HUES48 (cell line): ENCODE results near the gene FTL.
"Not testable (repeated sequence)": the region's sequence is repeated elsewhere in the genome, so short reads cannot be mapped to it uniquely, and the experiment has no call there.

ENCODE experiments used
- H3K27ac ChIP-seq: one replicate; pipeline ENCODE4 v1.7.0; 2013; ENCODE audit warnings: low read depth, low read length, inconsistent platforms
- H3K27me3 ChIP-seq: 2 replicates; pipeline ENCODE4 v1.6.1; 2013; ENCODE audit warnings: mild to moderate bottlenecking, low read length; ENCODE audit not compliant: control insufficient read depth, insufficient read depth
- H3K36me3 ChIP-seq: 2 replicates; pipeline ENCODE4 v1.6.1; 2013; ENCODE audit warnings: low read length; ENCODE audit not compliant: control insufficient read depth, insufficient read depth
- H3K4me1 ChIP-seq: 2 replicates; pipeline ENCODE4 v1.6.1; 2013; ENCODE audit warnings: mild to moderate bottlenecking, low read length; ENCODE audit not compliant: control insufficient read depth, insufficient read depth
- H3K4me3 ChIP-seq: 2 replicates; pipeline ENCODE4 v1.5.1; 2013; ENCODE audit warnings: mild to moderate bottlenecking, low read depth, low read length
- H3K9ac ChIP-seq: 2 replicates; pipeline ENCODE4 v1.6.1; 2013; ENCODE audit warnings: mild to moderate bottlenecking, low read depth, low read length, moderate library complexity
- H3K9me3 ChIP-seq: 2 replicates; pipeline ENCODE4 v1.6.1; 2013; ENCODE audit warnings: low read length; ENCODE audit not compliant: control insufficient read depth, insufficient read depth

Gene FTL

DNA sequence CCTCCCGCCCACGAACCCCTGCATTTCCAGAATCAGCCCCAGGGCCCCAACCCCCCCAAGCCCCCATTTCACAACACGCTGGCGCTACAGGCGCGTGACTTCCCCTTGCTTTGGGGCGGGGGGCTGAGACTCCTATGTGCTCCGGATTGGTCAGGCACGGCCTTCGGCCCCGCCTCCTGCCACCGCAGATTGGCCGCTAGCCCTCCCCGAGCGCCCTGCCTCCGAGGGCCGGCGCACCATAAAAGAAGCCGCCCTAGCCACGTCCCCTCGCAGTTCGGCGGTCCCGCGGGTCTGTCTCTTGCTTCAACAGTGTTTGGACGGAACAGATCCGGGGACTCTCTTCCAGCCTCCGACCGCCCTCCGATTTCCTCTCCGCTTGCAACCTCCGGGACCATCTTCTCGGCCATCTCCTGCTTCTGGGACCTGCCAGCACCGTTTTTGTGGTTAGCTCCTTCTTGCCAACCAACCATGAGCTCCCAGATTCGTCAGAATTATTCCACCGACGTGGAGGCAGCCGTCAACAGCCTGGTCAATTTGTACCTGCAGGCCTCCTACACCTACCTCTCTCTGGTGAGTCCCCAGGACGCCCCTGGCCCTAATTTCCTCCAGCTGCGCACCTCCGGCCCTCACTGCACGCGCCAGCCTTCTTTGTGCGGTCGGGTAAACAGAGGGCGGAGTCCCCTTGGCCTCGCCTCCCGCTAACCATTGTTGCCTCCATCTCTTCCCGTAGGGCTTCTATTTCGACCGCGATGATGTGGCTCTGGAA is at the start of gene FTL:
FTL (plus strand) TSS at position 270 of the 766 bp plus-strand sequence; CDS start at position 469, 199 bp downstream.
- Histone ChIP-seq H3K9me3 (no peaks in the 10 kb centered on the region), H3K36me3 (peaks cover 33% of the 10 kb centered on the region), H3K27ac (peak within 1 kb of the TSS; percentile 87), H3K27me3 (no peaks in the 10 kb centered on the region), H3K9ac (peak within 1 kb of the TSS; percentile 90), H3K4me3 (peak within 1 kb of the TSS; percentile 95), H3K4me1 (peaks cover 19% of the 10 kb centered on the region)

GRCh38 chr19:48915757-48916156 is 49.4 kb upstream of the FTL start:
- H3K9me3 ChIP-seq = no peaks in the 10 kb centered on the region
- no peaks in the 10 kb centered on the region for H3K27me3 ChIP-seq
- no peak overlapping the region for H3K4me3 ChIP-seq
- H3K9ac ChIP-seq = no peak overlapping the region
- H3K27ac ChIP-seq = no peak overlapping the region
- no peaks in the 10 kb centered on the region for H3K4me1 ChIP-seq
- peaks cover 70% of the 10 kb centered on the region for H3K36me3 ChIP-seq

- H3K4me1 ChIP-seq = no peaks in the 10 kb centered on the region
- no peak overlapping the region for H3K27ac ChIP-seq
- H3K36me3 ChIP-seq = peaks cover 66% of the 10 kb centered on the region
- no peak overlapping the region for H3K4me3 ChIP-seq
- H3K27me3 ChIP-seq = no peaks in the 10 kb centered on the region
- H3K9me3 ChIP-seq = no peaks in the 10 kb centered on the region
- no peak overlapping the region for H3K9ac ChIP-seq
These were observed 47.0 kb upstream of the FTL start for GRCh38 chr19:48918071-48918470.

- Histone ChIP-seq H3K4me3 (no peak overlapping the region), H3K9me3 (no peaks in the 10 kb centered on the region), H3K4me1 (no peaks in the 10 kb centered on the region), H3K36me3 (peaks cover 62% of the 10 kb centered on the region), H3K27ac (no peak overlapping the region), H3K9ac (no peak overlapping the region), H3K27me3 (no peaks in the 10 kb centered on the region)
These were observed 46.3 kb upstream of the FTL start for GRCh38 chr19:48918801-48919247.

- not testable (repeated sequence) for H3K27ac ChIP-seq, H3K9me3 ChIP-seq, H3K27me3 ChIP-seq, H3K4me1 ChIP-seq, H3K4me3 ChIP-seq, H3K9ac ChIP-seq
- H3K36me3 ChIP-seq = peaks cover 60% of the 10 kb centered on the region
These were observed 45.8 kb upstream of the FTL start for GRCh38 chr19:48919271-48919670.

DNA sequence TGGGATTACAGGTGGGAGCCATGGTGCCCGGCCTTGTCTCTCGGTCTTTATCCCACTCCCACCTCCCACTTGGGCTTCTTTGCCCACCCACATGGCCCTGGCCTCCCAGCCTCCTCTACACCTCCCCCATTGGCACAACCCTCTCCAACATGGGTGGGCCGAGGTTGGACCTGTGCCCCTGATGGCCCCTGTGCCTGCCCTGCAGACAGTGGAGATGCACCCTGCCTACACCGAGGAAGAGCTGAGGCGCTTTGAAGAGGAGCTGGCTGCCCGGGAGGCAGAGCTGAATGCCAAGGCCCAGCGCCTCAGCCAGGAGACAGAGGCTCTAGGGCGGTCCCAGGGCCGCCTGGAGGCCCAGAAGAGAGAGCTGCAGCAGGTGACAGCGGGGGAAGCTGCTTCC is 44.2 kb upstream of the FTL start:
- peaks cover 50% of the 10 kb centered on the region for H3K36me3 ChIP-seq
- no peak overlapping the region for H3K27ac ChIP-seq
- no peaks in the 10 kb centered on the region for H3K27me3 ChIP-seq
- no peak overlapping the region for H3K9ac ChIP-seq
- H3K4me1 ChIP-seq = no peaks in the 10 kb centered on the region
- no peak overlapping the region for H3K4me3 ChIP-seq
- H3K9me3 ChIP-seq = no peaks in the 10 kb centered on the region

- Histone ChIP-seq H3K9ac (no peak overlapping the region), H3K27me3 (no peaks in the 10 kb centered on the region), H3K9me3 (no peaks in the 10 kb centered on the region), H3K36me3 (peaks cover 44% of the 10 kb centered on the region), H3K4me3 (no peak overlapping the region), H3K4me1 (no peaks in the 10 kb centered on the region), H3K27ac (no peak overlapping the region)
These were observed 43.2 kb upstream of the FTL start for GRCh38 chr19:48921721-48922500.

GRCh38 chr19:48922548-48923490 is 42.3 kb upstream of the FTL start:
- Histone ChIP-seq H3K27ac (no peak overlapping the region), H3K4me3 (no peak overlapping the region), H3K9me3 (no peaks in the 10 kb centered on the region), H3K9ac (no peak overlapping the region), H3K4me1 (no peaks in the 10 kb centered on the region), H3K36me3 (peaks cover 42% of the 10 kb centered on the region), H3K27me3 (no peaks in the 10 kb centered on the region)

DNA sequence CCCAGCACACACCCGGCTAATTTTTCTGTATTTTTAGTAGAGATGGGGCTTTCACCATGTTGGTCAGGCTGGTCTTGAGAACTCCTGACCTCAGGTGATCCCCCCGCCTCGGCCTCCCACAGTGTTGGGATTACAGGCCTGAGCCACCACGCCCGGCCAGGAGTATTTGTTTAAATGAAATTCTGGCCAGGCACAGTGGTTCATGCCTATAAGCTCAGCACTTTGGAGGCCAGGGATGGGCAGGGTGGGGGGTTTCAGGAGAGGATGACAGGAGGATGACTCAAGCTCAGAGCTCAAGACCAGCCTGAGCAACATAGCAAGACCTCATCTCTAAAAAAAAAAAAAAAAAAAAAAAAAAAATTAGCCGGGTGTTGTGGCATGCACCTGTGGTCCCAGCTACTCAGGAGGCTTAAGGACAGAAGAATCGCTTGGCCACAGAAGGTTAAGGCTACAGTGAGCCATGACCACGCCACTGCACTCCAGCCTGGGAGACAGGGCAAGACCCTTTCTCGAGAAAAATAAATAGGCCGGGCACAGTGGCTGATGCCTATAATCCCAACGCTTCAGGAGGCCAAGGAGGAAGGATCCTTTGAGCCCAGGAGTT is 39.8 kb upstream of the FTL start:
- Histone ChIP-seq H3K36me3 (peaks cover 22% of the 10 kb centered on the region), H3K27me3 (no peaks in the 10 kb centered on the region), H3K27ac (no peak overlapping the region), H3K4me1 (no peaks in the 10 kb centered on the region), H3K4me3 (no peak overlapping the region), H3K9me3 (no peaks in the 10 kb centered on the region), H3K9ac (no peak overlapping the region)

- H3K27ac ChIP-seq = not testable (repeated sequence)
These were observed 39.2 kb upstream of the FTL start for GRCh38 chr19:48925890-48926289.

More at GRCh38 chr19:48925890-48926289, 39.2 kb upstream of the FTL start:
- not testable (repeated sequence) for H3K4me1 ChIP-seq, H3K27me3 ChIP-seq, H3K9ac ChIP-seq, H3K9me3 ChIP-seq, H3K4me3 ChIP-seq
- peaks cover 22% of the 10 kb centered on the region for H3K36me3 ChIP-seq
